Endodermal cell (in vitro differentiated cells): Measurements from ENCODE around the gene RAB4A. TPM values are rescaled to one million over a fixed set of nuclear protein-coding genes. Genes with fewer than 3 reads are reported as not detected.

Experiments used
- DNase-seq: peaks from one replicate; pipeline ENCODE4 v3.0.0-alpha.2; 2017
- H3K27ac ChIP-seq: 2 replicates; pipeline ENCODE4 v1.5.1; 2013; ENCODE audit warnings: mild to moderate bottlenecking, low read depth, low read length, moderate library complexity
- H3K27me3 ChIP-seq: 2 replicates; pipeline ENCODE4 v1.6.1; 2013; ENCODE audit warnings: mild to moderate bottlenecking, low read length, moderate library complexity; ENCODE audit not compliant: insufficient read depth, control insufficient read depth, poor library complexity, severe bottlenecking
- H3K36me3 ChIP-seq: 2 replicates; pipeline ENCODE4 v1.7.0; 2013; ENCODE audit warnings: mild to moderate bottlenecking, low read length, moderate library complexity; ENCODE audit not compliant: control insufficient read depth, insufficient read depth
- H3K4me1 ChIP-seq: one replicate; pipeline ENCODE4 v1.7.0; 2013; ENCODE audit warnings: low read length; ENCODE audit not compliant: control insufficient read depth, insufficient read depth
- H3K4me3 ChIP-seq: 2 replicates; pipeline ENCODE4 v1.5.1; 2013; ENCODE audit warnings: mild to moderate bottlenecking, low read length, moderate library complexity
- H3K9ac ChIP-seq: 2 replicates; pipeline ENCODE4 v1.6.1; 2013; ENCODE audit warnings: mild to moderate bottlenecking, low read length, moderate library complexity; ENCODE audit not compliant: poor library complexity, severe bottlenecking; ENCODE audit errors: extremely low read depth
- H3K9me3 ChIP-seq: 2 replicates; pipeline ENCODE4 v1.6.1; 2013; ENCODE audit warnings: mild to moderate bottlenecking, low read length, moderate library complexity; ENCODE audit not compliant: control insufficient read depth
- H3K27ac Mint-ChIP-seq: 2 replicates; pipeline ENCODE4 v1.8.0; 2020; ENCODE audit warnings: mixed read lengths
- H3K27me3 Mint-ChIP-seq: 2 replicates; pipeline ENCODE4 v1.8.0; 2021; ENCODE audit warnings: mild to moderate bottlenecking, mixed read lengths; ENCODE audit not compliant: insufficient read depth
- H3K36me3 Mint-ChIP-seq: 2 replicates; pipeline ENCODE4 v1.8.0; 2020; ENCODE audit warnings: low read depth, mixed read lengths
- H3K4me1 Mint-ChIP-seq: 2 replicates; pipeline ENCODE4 v1.8.0; 2020; ENCODE audit warnings: mixed read lengths
- H3K4me3 Mint-ChIP-seq: 2 replicates; pipeline ENCODE4 v1.8.0; 2020; ENCODE audit warnings: mild to moderate bottlenecking, moderate library complexity, mixed read lengths
- H3K9me3 Mint-ChIP-seq: 2 replicates; pipeline ENCODE4 v1.8.0; 2020; ENCODE audit warnings: mild to moderate bottlenecking, mixed read lengths
- WGBS, 2 experiments: methylation state at CpG; one replicate each; pipeline versions ENCODE4 v1.1.5 to v1.1.7; 2013; ENCODE audit warnings: missing lambda C conversion rate in 2 of 2, mixed read lengths in 1 of 2; ENCODE audit not compliant: insufficient coverage in 1 of 2, insufficient read length in 1 of 2; 5-methylcytosine and 5-hydroxymethylcytosine counted together
- total RNA-seq, 2 donors: library from RNA; stranded (reverse); fragmentation: NEBNext Ultra II Directional in 1 of 2; extraction: Animal tissue kit (Norgen Biotek cat#: 25700) in 1 of 2; gene quantifications; 2 replicates in 1 of 2; 3 replicates in 1 of 2; pipeline ENCODE4 v1.2.1, GENCODE V29; 2021
- TF ChIP-seq, protein P1 (sequence below): fragments of 200-600 bp; sonication (generic); conservative IDR thresholded peaks from 2 replicates; pipeline ENCODE4 v1.5.0; 2021; ENCODE audit warnings: antibody characterized with exemption, mild to moderate bottlenecking

The RAB4A gene
- total RNA-seq, 2 donors from 2014 or later = 46.2 to 48.9 TPM

DNA sequence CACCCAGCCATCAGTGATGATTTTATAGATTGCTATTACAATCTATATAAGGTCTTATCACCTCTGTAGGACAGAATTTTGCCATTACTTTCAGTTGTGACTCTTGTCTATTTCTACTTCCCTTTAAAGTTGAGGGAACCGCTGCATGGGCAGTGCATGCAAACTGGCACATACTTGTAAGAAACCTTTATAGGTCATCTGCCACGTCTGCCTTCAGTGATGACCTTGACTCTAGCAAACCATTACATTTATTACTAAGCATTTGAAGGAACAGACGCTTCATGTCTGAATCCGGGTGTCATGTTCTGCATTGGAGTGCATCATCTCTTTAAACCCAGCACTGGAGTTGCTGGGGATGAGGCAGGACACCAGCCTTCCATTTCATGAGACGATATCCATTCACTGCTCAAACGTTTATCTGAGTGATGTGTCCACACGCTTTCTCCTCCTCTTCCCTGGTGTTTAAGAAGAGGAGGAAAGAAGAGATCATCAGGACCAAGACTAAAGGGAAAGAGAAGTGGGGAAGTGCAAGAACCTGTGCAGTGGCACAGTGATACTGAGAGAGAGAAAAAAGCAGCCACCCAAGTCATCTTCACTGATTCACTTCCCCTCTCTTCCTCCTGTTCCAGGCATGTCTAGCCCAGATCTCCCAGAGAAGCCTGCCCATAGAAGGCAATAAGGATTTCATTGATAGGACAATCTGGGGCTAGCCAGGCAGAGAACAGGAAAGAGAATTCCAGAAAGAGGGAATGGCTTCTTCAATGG, 57.9 kb downstream of the RAB4A start:
- Histone ChIP-seq H3K27me3 (no peaks in the 10 kb centered on the region), H3K4me3 (no peak overlapping the region), H3K9me3 (no peaks in the 10 kb centered on the region), H3K27ac (no peak overlapping the region), H3K36me3 (peaks cover 30% of the 10 kb centered on the region), H3K4me1 (no peaks in the 10 kb centered on the region), H3K9ac (no peak overlapping the region)
- Mint-ChIP-seq H3K9me3 (peaks cover 2% of the 10 kb centered on the region), H3K27me3 (no peaks in the 10 kb centered on the region), H3K4me1 (no peaks in the 10 kb centered on the region), H3K4me3 (no peak overlapping the region), H3K27ac (no peak overlapping the region), H3K36me3 (peaks cover 42% of the 10 kb centered on the region)
- 95 to 99% methylated on average over 4 to 7 of the region's 7 CpGs for WGBS, 2 experiments
- TF ChIP-seq, protein P1, sequence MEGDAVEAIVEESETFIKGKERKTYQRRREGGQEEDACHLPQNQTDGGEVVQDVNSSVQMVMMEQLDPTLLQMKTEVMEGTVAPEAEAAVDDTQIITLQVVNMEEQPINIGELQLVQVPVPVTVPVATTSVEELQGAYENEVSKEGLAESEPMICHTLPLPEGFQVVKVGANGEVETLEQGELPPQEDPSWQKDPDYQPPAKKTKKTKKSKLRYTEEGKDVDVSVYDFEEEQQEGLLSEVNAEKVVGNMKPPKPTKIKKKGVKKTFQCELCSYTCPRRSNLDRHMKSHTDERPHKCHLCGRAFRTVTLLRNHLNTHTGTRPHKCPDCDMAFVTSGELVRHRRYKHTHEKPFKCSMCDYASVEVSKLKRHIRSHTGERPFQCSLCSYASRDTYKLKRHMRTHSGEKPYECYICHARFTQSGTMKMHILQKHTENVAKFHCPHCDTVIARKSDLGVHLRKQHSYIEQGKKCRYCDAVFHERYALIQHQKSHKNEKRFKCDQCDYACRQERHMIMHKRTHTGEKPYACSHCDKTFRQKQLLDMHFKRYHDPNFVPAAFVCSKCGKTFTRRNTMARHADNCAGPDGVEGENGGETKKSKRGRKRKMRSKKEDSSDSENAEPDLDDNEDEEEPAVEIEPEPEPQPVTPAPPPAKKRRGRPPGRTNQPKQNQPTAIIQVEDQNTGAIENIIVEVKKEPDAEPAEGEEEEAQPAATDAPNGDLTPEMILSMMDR = no peak
- no peak for DNase-seq

DNA sequence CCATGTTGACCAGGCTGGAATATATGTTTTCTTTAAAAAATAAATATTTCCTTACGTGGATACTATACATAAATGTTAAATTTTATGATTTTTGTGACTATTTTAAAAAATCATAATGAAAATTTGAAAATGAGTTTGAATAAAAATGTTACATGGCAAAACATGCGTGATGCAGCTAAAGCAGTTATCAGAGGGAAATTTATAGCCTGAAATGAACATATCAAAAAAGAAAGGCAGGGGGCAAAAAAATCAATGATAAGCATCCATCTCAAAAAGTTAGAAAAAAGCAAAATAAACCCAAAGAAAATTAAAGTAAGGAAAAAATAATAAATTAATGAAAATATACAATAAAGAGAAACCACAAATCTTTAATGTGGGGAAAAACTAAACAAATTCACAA, 63.4 kb downstream of the RAB4A start:
- DNase-seq = no peak
- Histone ChIP-seq H3K9ac (no peak overlapping the region), H3K4me3 (no peak overlapping the region), H3K36me3 (peaks cover 2% of the 10 kb centered on the region), H3K27ac (no peak overlapping the region), H3K27me3 (no peaks in the 10 kb centered on the region), H3K9me3 (peaks cover 5% of the 10 kb centered on the region), H3K4me1 (no peaks in the 10 kb centered on the region)
- Mint-ChIP-seq H3K9me3 (peaks cover 9% of the 10 kb centered on the region), H3K4me1 (peaks cover 3% of the 10 kb centered on the region), H3K27ac (no peak overlapping the region), H3K27me3 (no peaks in the 10 kb centered on the region), H3K36me3 (peaks cover 19% of the 10 kb centered on the region), H3K4me3 (no peak overlapping the region)
- TF ChIP-seq, protein P1 = no peak
- WGBS, 2 experiments = 100% methylated on average over 1 of the region's 2 CpGs

DNA sequence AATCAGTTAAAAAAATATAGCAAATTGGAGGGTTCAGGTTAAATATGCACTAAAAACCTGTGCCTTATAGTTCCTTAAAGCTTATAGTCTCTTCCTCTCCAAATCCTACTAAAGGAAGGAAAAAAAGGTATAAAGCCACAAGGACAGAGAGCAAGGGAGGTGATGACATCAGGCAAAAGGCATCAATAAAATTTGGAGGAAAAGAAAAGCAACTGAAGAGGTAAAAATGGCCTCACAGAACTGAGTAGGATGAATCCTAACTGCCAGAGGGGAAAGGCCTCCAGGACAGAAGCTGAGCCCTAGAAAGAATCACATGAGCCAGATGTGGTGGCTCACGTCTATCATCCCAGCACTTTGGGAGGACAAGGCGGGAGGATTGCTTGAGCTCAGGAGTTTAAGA, 63.8 kb downstream of the RAB4A start:
- 98 to 100% methylated on average over 2 of the region's 2 CpGs for WGBS, 2 experiments
- H3K36me3 Mint-ChIP-seq = peaks cover 19% of the 10 kb centered on the region

More for the DNA sequence above, 63.8 kb downstream of the RAB4A start:
- no peak overlapping the region for H3K4me3 Mint-ChIP-seq
- H3K27ac Mint-ChIP-seq = no peak overlapping the region
- TF ChIP-seq, protein P1 = no peak
- Histone ChIP-seq H3K27me3 (no peaks in the 10 kb centered on the region), H3K4me1 (no peaks in the 10 kb centered on the region), H3K36me3 (peaks cover 5% of the 10 kb centered on the region), H3K4me3 (no peak overlapping the region), H3K27ac (no peak overlapping the region), H3K9me3 (peaks cover 5% of the 10 kb centered on the region), H3K9ac (no peak overlapping the region)
- H3K9me3 Mint-ChIP-seq = peaks cover 9% of the 10 kb centered on the region
- peaks cover 7% of the 10 kb centered on the region for H3K4me1 Mint-ChIP-seq
- no peaks in the 10 kb centered on the region for H3K27me3 Mint-ChIP-seq
- DNase-seq = no peak
